ENCODE measurements around the gene TSPAN18.

Gene TSPAN18

GRCh38 chr11:44803009-44803408, 76.2 kb downstream of the TSPAN18 start:
- DNase-seq: no peak

GRCh38 chr11:44804449-44805437, 78.0 kb downstream of the TSPAN18 start:
- DNase-seq: no peak

GRCh38 chr11:44805596-44805995, 78.8 kb downstream of the TSPAN18 start:
- DNase-seq: no peak

GRCh38 chr11:44808053-44808753, 81.4 kb downstream of the TSPAN18 start:
- no peak for DNase-seq

- no peak for DNase-seq
Measured at GRCh38 chr11:44809283-44809682, 82.5 kb downstream of the TSPAN18 start.

GRCh38 chr11:44811841-44812448, 85.2 kb downstream of the TSPAN18 start:
- DNase-seq: no peak

- DNase-seq: no peak
Measured at GRCh38 chr11:44812971-44813370, 86.2 kb downstream of the TSPAN18 start.

GRCh38 chr11:44813401-44813800, 86.6 kb downstream of the TSPAN18 start:
- no peak for DNase-seq

- DNase-seq: no peak
Measured at GRCh38 chr11:44814881-44815592, 88.3 kb downstream of the TSPAN18 start.

- no peak for DNase-seq
Measured at GRCh38 chr11:44815917-44816456, 89.2 kb downstream of the TSPAN18 start.

GRCh38 chr11:44816761-44817160, 90.0 kb downstream of the TSPAN18 start:
- DNase-seq: no peak

GRCh38 chr11:44817207-44817949, 90.6 kb downstream of the TSPAN18 start:
- DNase-seq: no peak

- no peak for DNase-seq
Measured at GRCh38 chr11:44818110-44818509, 91.3 kb downstream of the TSPAN18 start.

- DNase-seq: no peak
Measured at GRCh38 chr11:44819346-44819745, 92.6 kb downstream of the TSPAN18 start.

GRCh38 chr11:44822369-44822768, 95.6 kb downstream of the TSPAN18 start:
- no peak for DNase-seq

GRCh38 chr11:44823006-44823405, 96.2 kb downstream of the TSPAN18 start:
- no peak for DNase-seq

GRCh38 chr11:44823868-44824267, 97.1 kb downstream of the TSPAN18 start:
- no peak for DNase-seq

GRCh38 chr11:44824300-44824704, 97.5 kb downstream of the TSPAN18 start:
- DNase-seq: no peak

GRCh38 chr11:44825058-44825785, 98.5 kb downstream of the TSPAN18 start:
- DNase-seq: no peak

GRCh38 chr11:44826922-44827643, 100.3 kb downstream of the TSPAN18 start:
- DNase-seq: no peak

Data from NCI-H1105 treated with DMSO at 0.1 percent for 48 hours (cell line).